NCI-H460 (cell line): ENCODE measurements around the gene VPS26B. TPM values are rescaled to one million over a fixed set of nuclear protein-coding genes. Genes with fewer than 3 reads are reported as not detected.
"Not testable (repeated sequence)": the region's sequence is repeated elsewhere in the genome, so short reads cannot be mapped to it uniquely, and the experiment has no call there.

Experiments
- DNase-seq: peaks from one replicate; pipeline ENCODE4 v3.0.0-alpha.2; 2016; ENCODE audit warnings: low read depth; ENCODE audit errors: extremely low read depth
- total RNA-seq: library from RNA; depleted of rRNA; stranded (reverse); fragments of >200 nt; shearing (Covaris generic); gene quantifications from 2 replicates; pipeline ENCODE4 v1.2.3, GENCODE V29; 2014

Gene VPS26B
- total RNA-seq, 1 experiment from 2014 or later: 19.2 TPM

- no peak for DNase-seq
These were observed 52.1 kb downstream of the VPS26B start for GRCh38 chr11:134276396-134277182.

- DNase-seq: no peak
These were observed 52.9 kb downstream of the VPS26B start for GRCh38 chr11:134277183-134278001.

DNA sequence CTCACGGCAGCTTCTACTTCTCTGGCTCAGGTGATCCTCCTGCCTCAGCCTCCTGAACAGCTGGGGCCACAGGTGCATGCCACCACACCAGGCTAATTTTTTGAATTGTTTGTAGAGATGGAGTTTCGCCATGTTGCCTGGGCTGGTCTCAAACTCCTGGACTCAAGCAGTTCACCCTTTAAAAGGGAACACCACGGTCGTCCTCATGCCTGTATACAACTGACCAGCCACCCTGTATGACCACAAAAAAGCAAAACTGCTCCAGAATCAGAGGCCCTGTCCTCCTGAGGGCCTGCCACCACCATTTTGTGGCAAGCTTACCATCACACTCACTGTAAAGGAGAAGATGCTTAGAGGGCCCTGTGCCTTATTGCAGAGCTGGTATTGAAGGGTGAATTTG lies 53.9 kb downstream of the VPS26B start:
- DNase-seq: no peak

DNA sequence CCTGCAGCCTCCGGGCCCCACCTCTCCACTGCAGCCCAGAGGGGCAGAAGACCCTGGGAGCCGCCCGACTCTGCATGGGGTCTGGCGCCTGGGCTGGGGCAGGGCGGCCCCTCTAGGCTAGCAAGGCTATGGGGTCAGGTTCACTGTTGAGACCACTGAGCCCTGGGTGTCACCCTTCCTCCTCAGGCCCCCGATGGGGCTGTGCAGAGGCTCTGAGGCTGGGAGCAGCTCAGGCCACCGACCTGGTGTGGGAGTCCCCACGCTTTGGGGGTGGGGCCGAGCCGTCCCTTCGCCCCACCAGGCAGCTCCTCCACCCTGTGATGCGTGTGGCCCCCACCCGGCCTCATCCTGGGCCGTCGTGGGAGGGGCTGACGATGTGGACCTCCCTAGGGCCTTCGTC lies 57.2 kb downstream of the VPS26B start:
- not testable (repeated sequence) for DNase-seq

GRCh38 chr11:134282121-134283045 lies 57.9 kb downstream of the VPS26B start:
- DNase-seq: no peak

DNA sequence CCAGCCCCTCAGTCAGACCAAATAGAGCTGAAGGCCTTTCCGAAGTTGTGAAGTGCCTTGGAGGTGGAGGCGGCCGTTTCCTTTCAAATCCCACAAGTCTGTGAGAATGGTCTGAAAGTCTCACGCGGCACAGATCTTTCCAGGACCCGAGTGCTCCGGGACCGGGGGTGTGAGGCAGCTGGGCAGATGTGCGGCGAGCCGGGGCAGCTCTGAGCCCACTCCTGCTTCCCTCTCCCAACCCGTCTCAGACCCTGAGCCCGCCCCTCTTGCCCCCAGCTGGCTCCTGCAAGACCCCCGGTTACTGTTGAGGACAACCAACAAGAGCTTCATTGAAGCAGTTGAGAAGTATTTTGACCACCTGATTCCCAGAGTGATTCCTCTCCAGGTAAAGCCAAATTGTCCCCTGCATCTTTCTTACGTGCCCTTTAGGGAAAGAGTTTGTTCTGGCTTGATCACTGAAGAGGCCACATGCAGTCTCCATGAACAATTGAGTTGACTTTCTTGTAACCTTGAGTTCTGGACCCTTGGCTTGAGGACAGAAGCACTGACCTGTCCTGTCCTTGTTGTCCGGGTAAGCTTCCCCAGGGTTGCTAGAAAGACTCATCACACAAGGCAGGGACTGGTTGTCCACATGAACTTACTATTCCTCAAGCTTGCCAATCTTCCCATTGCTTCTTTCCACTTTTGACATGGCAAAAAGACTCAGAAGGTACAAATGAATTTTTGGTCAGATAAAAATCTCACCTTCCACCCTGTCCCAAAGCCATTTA lies 59.2 kb downstream of the VPS26B start:
- DNase-seq: no peak

GRCh38 chr11:134284349-134284748 lies 59.9 kb downstream of the VPS26B start:
- not testable (repeated sequence) for DNase-seq

GRCh38 chr11:134287561-134287960 lies 63.1 kb downstream of the VPS26B start:
- no peak for DNase-seq

DNA sequence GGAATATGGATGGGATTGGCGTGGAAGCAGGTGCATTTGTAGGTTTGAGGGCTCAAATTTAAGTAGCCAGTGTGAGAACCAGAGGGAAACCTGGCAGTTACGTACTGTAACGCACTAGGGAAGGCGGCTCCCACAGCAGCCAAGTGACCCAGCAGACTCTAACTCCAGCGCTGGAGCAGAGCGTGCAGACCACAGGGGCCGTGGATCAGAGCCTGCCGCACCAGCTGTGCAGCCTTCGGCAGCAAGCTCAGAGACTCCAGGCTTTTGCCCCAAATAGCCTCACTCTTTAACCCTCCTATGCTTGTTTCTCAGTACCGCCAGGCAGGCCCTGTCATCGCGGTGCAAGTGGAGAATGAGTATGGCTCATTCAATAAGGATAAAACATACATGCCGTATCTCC lies 64.0 kb downstream of the VPS26B start:
- DNase-seq: no peak

GRCh38 chr11:134289167-134289566 lies 64.7 kb downstream of the VPS26B start:
- no peak for DNase-seq

GRCh38 chr11:134289789-134290188 lies 65.3 kb downstream of the VPS26B start:
- no peak for DNase-seq

DNA sequence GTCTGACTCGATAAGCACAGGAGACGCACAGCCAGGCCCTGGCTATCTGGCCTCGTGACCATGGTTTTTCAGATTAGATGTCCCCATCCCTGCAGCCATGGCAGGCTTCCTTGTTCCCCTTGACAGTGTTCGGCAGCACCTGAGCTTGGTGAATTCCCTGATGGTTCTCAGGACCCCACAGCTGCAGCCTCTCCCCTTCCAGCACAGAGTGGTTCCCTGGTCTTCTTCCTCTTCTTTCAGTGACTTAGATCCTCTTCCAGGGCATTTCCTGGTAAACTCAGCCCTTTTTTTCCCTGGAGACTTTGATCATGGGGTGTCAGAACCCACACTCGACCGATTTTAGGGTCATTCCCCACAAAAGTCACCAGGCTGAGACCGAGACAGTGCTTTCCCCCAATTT lies 66.2 kb downstream of the VPS26B start:
- no peak for DNase-seq

DNA sequence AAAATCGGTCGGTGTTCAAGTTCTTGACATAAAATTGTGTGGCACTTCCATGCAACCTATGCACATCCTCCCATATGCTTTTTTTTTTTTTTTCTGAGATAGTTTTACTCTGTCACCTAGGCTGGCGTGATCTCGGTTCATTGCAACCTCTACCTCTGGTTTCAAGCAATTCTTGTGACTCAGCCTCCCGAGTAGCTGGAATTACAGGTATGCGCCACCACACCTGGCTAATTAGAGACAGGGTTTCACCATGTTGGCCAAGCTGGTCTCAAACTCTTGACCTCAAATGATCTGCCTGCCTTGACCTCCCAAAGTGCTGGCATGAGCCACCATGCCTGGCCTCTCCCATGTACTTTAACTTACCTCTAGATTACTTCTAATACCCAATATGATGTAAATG lies 66.7 kb downstream of the VPS26B start:
- DNase-seq: no peak

GRCh38 chr11:134292661-134293060 lies 68.2 kb downstream of the VPS26B start:
- no peak for DNase-seq

GRCh38 chr11:134293119-134294113 lies 68.9 kb downstream of the VPS26B start:
- DNase-seq: no peak

DNA sequence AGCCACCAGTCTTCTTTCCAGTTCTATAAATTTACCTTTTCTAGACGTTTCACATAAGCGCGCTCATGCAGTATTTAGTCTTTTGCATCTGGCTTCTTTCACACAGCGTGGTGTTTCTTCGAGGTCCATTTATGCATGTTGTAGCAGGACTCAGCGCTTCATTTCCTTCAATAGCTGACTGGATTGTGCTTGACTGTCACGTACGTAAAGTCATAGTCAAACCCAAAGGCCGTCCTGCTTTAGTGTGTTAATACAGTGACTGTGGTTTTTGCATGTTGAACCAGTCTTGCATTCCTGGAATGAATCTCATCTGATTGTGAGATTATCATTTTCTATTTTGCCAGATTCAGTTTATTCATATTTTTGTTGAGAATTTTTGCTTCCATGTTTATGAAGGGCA lies 70.2 kb downstream of the VPS26B start:
- DNase-seq: no peak
